Measurements from ENCODE around the gene CMSS1. TPM values are rescaled to one million over a fixed set of nuclear protein-coding genes. Genes with fewer than 3 reads are reported as not detected.
A peak's percentile ranks its signal among the peaks of the same experiment; 100 is the strongest.

The CMSS1 gene
- polyA plus RNA-seq, 1 of the 3 experiments (the other 2 are of a cell fraction), result 9.1 TPM

GRCh38 chr3:100046986-100047385 lies 229.3 kb downstream of the CMSS1 start:
- TF ChIP-seq ELF1 (IDR thresholded peaks at IDR 0.05) (no peak), NFIC (IDR thresholded peaks at IDR 0.05; ENCODE audit: borderline replicate concordance) (no peak), SIN3A (IDR thresholded peaks at IDR 0.05; ENCODE audit: borderline replicate concordance, low read depth, low read length) (no peak), EZH2phosphoT487 (IDR thresholded peaks at IDR 0.05; ENCODE audit: borderline replicate concordance, low read depth) (no peak), JUND (IDR thresholded peaks at IDR 0.05) (no peak), REST (IDR thresholded peaks at IDR 0.05; ENCODE audit: low read depth, low read length) (no peak), RXRA (IDR thresholded peaks at IDR 0.05; ENCODE audit: borderline replicate concordance, low read depth) (no peak), PBX3 (IDR thresholded peaks at IDR 0.05) (no peak), EP300 (IDR thresholded peaks at IDR 0.05; ENCODE audit: borderline replicate concordance in 1 of 2, low read depth in 1 of 2, low read length in 1 of 2) (no peak), RAD21 (IDR thresholded peaks at IDR 0.05; ENCODE audit: low read length) (no peak), MAX (IDR thresholded peaks at IDR 0.05; ENCODE audit: low read depth) (no peak), TCF12 (IDR thresholded peaks at IDR 0.05) (no peak), CTCF (IDR thresholded peaks at IDR 0.05) (no peak), MXI1 (IDR thresholded peaks at IDR 0.05; ENCODE audit: low read depth, low read length) (no peak), TEAD4 (IDR thresholded peaks at IDR 0.05; ENCODE audit: borderline replicate concordance, insufficient read depth) (no peak), IRF3 (IDR thresholded peaks at IDR 0.05; ENCODE audit: low read depth, low read length) (no peak)
- peaks cover 31% of the 10 kb centered on the region for H3F3A ChIP-seq (replicated peaks; ENCODE audit: insufficient read depth)
- H2AFZ ChIP-seq (ENCODE audit: low read depth), result no peak overlapping the region
- no peaks in the 10 kb centered on the region for H3K27me3 ChIP-seq (ENCODE audit: insufficient read depth)
- H3K4me3 ChIP-seq (ENCODE audit: low read depth in 2 of 2, low read length in 1 of 2), result no peak overlapping the region
- H3K27ac ChIP-seq (ENCODE audit: low read depth in 2 of 2, low read length in 1 of 2), result peak overlapping the region; percentile 52 to 72; a peak in 3 of 4 replicates
- DNase-seq, result no peak
- no peaks in the 10 kb centered on the region for H3K79me2 ChIP-seq (ENCODE audit: insufficient read depth)
- peaks cover 15 to 37% of the 10 kb centered on the region in 2 experiments for H3K4me1 ChIP-seq (ENCODE audit: control insufficient read depth in 1 of 2, insufficient read depth in 2 of 2, low read depth in 1 of 2, low read length in 1 of 2)
- ChIA-PET CTCF (interaction anchor here (0.9 to 1.6 kb wide), 5 partner anchors 10 to 177 kb away, joined by 3 to 6 read pairs (median 3); no protein-coding TSS in a partner anchor), POLR2A (no interaction called here)
- no peaks in the 10 kb centered on the region for H3K36me3 ChIP-seq (replicated peaks in 1 of 2; ENCODE audit: control insufficient read depth in 1 of 2, insufficient read depth in 2 of 2, low read length in 1 of 2)
- H4K20me1 ChIP-seq (ENCODE audit: insufficient read depth), result no peaks in the 10 kb centered on the region
- H3K4me2 ChIP-seq, result 0 out of 2 replicates have a peak overlapping the region, but pooled peaks have one; percentile 46
- no peaks in the 10 kb centered on the region for H3K9me3 ChIP-seq
- peak overlapping the region; percentile 11; the same call in 1 of the 2 replicates for H3K9ac ChIP-seq
- WGBS (ENCODE audit: low lambda C conversion rate), result 88% methylated on average over 2 of the region's 2 CpGs
- no peaks in the 10 kb centered on the region for H3K9me2 ChIP-seq

All from SK-N-SH (cell line).